ENCODE data around the gene MORF4L2.

DNA sequence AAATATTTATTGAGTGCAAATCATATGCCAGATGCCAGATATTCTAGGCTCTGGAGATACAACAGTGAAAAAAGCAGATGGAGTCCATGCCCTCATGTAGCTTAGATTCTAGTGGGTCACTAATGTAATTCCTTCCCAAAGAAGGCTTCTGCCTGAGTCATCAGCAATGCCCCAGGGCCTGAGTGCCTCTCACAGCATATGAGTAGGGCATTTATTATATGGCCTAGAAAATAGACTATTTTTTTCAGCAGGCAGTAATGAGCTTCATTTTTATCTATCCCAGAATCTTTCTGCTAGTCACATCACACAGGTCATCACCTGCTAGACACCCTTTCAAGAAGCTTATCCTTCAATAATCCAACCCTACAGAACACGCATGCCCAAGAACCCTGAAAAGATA is 46.5 kb upstream of the MORF4L2 start:
- TF ChIP-seq ZFP30 (CRISPR knock-in tag; IDR thresholded peaks at IDR 0.05) = no peak
- no peak for TF ChIP-seq GLIS3 (CRISPR knock-in tag; IDR thresholded peaks at IDR 0.05)
- TF ChIP-seq ZNF70 (CRISPR knock-in tag; IDR thresholded peaks at IDR 0.05) = no peak
- no peak for TF ChIP-seq TOX (CRISPR knock-in tag; IDR thresholded peaks at IDR 0.05; ENCODE audit: borderline replicate concordance)
- TF ChIP-seq ESRRG (CRISPR knock-in tag; IDR thresholded peaks at IDR 0.05) = no peak
- TF ChIP-seq OSR1 (CRISPR knock-in tag; IDR thresholded peaks at IDR 0.05) = no peak
- TF ChIP-seq ARNTL (CRISPR knock-in tag; IDR thresholded peaks at IDR 0.05; ENCODE audit: borderline replicate concordance, low read depth) = no peak
- TF ChIP-seq CSDC2 (CRISPR knock-in tag; IDR thresholded peaks at IDR 0.05) = no peak
- no peak for TF ChIP-seq CSRNP3 (CRISPR knock-in tag; IDR thresholded peaks at IDR 0.05)
- no peak for TF ChIP-seq ZNF565 (CRISPR knock-in tag; conservative IDR thresholded peaks at IDR 0.05; ENCODE audit: low read depth)

Data from SK-N-SH treated with all-trans-retinoic acid at 6 μM for 48 hours (cell line).